NCI-H1105 treated with DMSO at 0.1 percent for 48 hours (cell line): Measurements from ENCODE around the gene SLC10A4.
A peak's percentile ranks its signal among the peaks of the same experiment; 100 is the strongest.

Source experiments
- DNase-seq: peaks from one replicate; lab custom pipeline; 2025; lab: John Stamatoyannopoulos, UW

The SLC10A4 gene

DNA sequence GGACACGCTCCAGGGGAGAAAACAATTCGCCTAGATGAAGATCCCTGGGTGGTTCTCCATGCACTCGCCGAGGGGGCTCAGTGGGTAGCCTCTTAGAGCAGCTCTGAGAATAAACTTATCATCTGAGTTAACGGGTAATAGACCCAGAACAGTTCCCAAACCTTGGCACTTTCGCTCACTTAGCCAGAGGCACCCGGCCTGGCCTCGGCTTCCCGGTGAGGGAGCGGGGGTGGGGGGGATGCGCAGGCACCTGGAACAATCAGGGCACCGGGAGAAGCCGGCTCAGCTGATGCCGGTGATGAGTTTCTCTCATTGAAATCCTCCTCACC lies 6.5 kb downstream of the SLC10A4 start:
- DNase-seq, result no peak

DNA sequence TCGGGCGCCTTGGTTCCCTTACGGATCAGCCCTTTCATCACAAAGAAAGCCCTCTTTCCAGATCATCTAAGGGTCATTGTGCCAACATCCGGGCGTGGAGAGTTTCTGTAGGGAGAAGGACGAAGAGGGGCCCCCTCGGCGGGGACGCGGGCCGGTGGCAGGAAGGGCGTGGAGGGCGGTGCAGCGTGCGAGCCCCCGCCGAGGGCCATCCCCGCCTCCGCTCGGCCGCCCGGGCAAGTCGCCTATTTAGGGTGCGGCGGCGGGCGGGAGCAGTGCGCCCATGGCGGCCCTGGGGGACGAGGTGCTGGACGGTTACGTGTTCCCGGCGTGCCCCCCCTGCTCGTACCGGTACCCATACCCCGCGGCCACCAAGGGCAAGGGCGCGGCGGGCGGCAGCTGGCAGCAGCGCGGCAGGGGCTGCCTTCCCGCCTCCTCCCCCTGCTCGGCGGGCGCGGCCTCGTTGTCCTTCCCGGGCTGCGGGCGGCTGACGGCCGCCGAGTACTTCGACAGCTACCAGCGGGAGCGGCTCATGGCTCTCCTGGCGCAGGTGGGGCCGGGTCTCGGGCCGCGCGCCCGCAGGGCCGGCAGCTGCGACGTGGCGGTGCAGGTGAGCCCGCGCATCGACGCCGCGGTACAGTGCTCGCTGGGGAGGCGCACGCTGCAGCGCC lies 7.0 kb downstream of the SLC10A4 start, which contains the start of gene ZAR1:
TSS of gene ZAR1 (plus strand) at position 241 of the 668 bp plus-strand sequence. CDS start at position 281, 40 bp downstream.
- no peak for DNase-seq

DNA sequence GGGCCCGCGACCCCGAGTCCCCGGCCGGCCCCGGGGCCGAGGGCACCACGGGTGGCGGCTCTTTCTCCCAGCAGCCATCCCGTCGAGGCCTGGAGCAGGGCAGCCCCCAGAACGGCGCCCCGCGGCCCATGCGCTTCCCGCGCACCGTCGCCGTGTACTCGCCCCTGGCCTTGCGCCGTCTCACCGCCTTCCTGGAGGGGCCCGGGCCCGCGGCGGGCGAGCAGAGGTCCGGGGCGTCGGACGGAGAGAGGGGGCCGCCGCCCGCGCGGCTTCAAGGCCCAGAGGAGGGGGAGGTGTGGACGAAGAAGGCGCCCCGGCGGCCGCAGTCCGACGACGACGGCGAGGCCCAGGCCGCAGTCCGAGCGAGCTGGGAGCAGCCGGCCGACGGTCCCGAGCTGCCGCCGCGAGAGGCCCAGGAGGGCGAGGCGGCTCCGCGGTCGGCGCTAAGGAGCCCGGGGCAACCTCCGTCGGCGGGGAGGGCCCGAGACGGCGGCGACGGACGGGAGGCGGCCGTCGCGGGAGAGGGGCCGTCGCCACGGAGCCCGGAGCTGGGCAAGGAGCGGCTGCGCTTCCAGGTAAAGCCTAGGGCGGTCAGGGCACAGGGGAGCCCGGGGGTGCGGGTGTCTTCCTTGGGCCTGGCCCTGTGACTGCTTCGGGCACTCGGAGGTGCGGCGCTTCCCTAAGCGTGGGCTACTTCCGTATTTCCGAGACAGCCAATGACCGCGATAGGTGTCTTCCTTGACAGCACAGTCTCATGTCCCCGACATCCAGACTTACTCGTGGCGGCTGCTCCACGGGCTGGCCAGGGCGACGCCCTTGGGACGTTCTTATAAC lies 7.8 kb downstream of the SLC10A4 start:
- DNase-seq, result no peak

DNA sequence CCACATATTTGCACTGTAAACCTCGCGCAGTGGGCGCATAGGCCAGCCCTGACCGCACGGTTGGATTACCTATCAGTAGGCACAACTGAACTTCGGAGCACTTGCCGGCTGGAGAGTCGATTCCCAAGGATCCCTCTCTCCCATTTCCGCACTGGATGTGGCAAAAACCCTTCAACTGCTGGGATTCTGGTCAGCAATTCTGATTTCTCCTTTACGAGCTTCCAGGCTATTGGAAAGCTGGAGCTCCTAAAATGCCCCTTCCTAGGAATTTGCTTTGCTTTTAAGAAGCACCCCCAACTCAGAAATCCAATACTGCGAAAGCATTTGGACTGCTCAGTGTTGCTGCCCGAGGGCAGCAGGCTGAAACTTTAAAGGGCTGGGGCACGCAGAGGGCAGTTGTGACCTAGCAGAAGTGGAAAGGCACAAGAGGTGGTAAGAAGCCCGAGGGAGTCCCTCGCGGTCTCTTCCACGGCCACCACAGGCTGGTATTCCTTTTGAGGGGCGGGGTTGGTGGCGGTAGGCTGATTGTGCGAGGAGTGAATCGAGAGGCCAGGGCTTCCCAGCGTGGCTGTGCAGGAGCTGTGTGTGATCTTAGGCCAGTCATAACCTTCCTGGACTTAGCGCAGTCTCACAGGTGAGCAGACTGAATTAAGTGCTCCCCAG lies 8.5 kb downstream of the SLC10A4 start:
- no peak for DNase-seq

DNA sequence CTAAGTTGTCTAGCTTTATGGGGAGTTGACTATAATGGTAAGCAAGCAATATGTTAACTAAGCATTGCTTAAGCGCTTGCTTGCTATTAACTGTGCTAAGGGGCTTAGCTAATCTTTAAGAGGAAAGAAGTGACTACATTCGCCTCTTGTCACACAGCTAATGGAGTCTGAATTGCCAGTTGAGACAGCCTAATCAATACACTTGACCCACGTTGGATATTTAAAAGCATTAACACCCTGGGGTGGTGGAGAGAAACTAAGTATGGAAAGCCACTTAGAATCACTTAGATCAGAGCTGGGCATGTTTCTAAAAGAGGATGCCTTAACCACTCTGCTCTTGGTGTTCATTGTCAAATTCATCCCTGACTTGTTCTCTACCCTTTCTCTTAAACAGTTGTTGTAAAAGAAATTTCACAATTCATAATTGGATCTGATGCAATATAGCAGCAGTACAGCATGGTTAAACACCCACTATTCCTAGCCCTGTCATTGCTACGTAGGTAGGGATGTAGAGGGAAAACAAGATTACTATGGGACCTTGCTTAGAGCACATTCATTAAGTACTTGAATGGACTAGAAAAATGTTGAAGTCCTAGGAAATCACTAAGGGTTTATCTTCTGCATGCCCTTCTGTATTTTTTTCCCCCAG lies 10.4 kb downstream of the SLC10A4 start:
- no peak for DNase-seq

DNA sequence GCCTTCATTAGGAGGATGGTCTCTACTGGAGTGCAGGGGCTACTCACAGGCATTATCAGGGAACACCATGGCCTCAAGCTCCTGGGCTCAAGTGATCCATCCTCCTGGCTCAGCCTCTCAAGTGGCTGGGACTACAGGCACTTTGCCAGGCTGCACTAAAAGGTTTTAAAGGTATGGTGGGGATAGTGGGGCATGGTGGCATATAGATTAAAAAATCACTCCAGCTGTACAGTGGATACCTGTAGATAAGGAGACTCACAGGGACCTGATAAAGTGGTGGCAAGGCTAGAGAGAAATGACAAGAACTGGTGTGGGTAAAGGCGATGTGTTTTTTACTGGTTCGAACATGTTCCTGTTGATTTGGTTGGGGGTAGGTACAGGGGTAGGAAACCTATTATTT lies 12.8 kb downstream of the SLC10A4 start:
- DNase-seq, result no peak

DNA sequence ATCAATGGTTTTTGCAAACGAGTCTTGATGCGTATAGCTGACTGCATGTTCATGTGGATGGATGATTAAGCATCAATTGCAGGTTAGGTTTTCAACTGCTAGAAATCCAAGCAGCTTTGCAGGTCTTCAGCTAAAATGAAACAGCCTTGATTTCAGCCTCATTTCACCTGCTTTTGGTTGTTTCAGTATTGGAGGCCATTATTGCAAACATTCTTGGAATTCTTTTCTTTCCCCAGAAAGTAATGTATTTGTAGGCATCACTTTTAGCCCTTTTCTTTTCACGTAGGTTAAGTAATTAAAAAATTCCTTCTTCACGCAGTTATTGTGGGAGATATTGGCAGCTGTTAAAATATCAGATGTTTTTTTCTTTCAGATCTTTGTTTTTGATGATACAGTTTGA lies 15.8 kb downstream of the SLC10A4 start:
- DNase-seq, result no peak

DNA sequence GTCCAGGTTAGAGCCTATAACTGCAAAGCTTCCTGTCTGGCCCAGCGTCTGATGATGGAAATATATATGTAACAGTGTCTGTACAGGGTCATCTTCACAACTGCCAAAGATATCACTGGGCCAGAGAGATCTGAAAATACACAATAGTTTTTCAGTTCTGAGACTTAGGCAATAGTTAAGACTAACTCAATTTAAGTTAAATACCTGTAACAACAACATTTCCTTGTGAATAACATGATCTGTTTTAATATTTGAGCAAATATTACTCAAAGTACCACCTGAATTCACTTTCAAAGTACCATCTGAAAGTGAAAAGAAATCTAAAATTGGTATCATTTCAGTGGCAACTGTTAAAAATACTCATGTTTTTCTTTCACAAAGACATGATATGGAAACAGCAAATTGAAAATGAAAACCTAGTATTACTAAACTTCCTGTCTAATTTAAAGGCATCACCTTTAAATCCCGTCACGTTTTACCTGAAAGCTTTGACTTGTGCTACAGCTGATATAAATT lies 16.5 kb downstream of the SLC10A4 start:
- DNase-seq, result no peak

DNA sequence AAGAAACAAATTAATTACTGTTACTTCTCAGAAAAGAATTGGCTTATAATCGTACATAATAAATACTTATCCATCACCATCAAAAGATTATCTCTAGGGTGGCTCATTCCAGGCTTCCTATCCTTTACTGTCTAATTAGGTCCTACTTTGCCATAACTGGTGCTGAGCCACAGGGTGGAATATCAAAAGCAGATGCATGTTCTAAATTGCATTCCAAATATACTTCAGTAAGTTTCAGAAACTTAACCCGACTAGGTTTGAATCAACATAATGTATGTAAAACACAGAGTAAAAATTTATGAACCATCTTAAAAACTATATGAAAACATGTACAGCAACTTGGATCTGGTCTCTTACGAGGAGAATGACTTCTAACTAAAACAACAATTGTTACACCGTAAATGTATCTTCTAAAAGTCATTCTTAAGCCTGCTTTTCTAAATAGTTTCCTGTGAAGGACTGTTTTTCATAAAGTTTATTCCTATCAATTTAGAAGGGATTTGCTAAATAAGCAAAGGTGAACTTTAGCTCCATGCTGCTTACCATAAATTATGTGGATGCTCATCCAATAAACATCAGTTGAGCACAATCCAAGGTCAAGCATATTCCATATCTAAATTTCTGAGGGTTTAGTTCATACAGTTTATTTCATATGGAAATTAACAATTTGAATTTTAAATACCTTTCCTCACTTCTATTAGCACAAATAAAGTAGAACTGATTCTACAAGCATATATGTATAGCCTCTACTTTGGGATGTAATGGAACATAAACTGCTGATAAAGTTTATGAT lies 20.3 kb downstream of the SLC10A4 start:
- DNase-seq, result no peak

DNA sequence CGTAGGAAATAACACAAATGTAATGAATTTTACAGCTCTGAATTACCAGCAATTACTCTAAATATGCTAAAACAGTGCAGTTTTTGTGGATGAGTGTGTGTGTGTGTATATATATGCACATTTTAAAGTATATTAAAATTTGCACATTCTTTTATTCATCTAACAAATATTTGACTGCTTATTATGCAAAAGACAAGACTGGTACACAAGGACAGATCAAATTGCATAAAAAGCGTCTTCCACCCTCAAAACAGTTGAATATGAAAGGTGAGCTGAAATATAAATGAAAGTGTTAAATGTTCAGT lies 20.8 kb downstream of the SLC10A4 start:
- DNase-seq, result no peak

DNA sequence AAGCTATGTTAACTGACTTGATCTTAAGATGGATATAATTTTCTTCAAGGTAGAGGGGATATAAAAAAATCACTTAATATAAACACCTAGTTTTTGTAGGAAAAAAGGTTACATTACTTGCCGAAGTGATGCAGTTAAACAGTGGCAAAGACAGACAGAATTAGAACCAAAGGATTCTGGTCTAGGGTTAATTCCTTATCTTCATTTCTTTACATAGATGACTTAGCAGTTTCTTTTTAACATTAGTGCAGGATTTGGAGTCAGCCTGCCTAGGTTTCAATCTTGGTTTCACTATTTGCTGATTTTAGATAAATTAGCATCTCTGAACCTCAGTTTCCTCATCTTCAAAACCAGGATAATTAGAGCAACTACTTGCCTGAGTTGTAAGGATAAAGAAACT lies 21.2 kb downstream of the SLC10A4 start:
- no peak for DNase-seq

DNA sequence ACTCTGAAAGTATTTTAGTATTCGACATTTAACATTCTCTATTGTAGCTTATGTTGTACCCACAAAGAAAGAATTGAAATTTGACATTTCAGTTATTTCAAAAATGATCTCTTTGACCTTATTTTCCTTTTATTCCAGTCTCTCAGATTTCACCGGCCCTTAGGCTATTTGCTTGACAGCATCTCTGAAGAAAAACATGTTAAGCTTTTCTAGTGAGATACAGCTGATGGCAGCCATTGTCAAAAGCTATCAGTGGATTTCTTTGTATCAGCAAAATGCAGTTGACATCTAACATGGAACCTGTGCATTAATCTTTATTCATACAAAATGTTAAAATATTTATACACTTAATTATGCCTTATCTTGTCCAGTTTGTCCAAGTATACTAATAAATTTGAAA lies 23.6 kb downstream of the SLC10A4 start:
- DNase-seq, result no peak

DNA sequence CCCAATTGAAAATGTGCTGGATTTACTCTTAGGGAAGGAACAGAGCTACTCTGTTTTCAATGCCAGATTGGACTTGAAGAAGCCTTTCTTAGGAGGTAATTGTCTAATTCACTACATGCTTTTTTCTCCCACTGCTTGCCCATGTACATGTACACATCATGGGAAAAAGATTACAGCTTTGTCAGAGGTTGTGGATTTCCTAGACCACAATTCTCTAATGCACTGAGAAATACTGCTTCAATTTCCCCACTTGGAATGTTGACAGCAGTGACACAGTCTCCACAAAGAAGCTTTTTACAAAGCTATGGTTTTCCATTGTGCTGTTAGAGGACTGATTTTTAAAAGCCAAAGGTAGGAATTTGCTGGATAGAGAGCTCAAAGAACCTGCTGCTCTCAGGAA lies 26.4 kb downstream of the SLC10A4 start:
- no peak for DNase-seq

DNA sequence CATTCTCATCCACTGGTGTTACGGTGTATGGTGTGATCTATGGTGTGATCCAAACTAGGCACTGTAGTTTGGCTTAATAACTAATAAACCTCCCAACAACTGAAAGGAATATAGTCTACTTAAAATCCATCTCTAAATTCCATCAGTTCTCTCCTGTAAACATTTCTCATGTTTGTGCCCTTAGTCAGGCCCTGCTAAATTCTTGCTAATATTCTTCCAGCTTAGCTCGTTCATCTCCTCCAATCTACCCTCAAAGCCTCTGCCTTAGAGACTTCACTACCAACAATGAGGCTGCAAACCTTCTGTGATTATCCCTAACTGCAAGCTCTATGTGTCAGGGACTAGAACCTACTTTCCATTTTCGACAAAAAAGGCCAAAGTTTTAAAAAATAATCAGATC lies 35.0 kb downstream of the SLC10A4 start:
- DNase-seq, result no peak

DNA sequence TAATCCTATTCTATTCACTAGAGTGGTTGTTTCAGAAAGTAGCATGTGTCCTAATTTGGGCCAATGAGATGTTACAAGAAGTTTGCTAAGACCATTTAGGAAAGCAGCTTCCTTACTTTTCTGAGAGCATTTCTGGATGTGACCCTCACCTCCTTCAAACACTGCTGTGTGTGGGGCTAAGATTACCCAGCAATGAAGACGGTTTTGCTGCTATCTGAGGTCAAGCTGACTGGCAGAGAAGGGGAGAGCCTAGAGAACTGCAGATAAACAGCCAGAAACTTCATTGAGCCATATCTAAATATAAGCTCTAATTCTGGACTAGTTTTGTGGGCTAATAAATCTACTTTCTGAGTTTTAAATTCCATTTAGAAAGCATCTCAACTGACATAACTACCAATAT lies 43.3 kb downstream of the SLC10A4 start:
- DNase-seq, result no peak

DNA sequence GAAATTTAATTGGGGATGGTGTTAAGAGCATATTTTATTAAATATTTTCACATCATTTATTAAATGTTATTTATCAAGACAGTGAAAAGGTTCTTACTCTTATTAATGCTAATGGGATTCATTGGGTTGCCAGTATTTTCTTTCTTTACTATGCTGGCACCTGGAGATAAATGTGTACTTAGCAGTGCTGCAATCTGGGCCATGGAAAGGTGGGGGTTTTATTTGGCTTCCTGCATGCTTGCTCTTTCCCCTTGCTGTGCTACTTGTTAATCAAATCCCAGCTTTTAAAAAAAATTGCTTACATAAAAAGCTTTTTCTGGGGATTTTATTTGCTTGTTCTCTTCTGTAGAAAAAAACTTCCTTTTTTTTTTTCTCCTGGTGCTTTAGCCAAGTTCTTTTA lies 55.2 kb downstream of the SLC10A4 start:
- peak; percentile 47 for DNase-seq
